GM19043 (cell line): ENCODE data around the gene DHX16.

Source experiments
- ATAC-seq: cut with Tn5 transposase; IDR thresholded peaks from one replicate; pipeline ENCODE4 v1.9.1; 2021; ENCODE audit warnings: low read depth; ENCODE audit not compliant: unreplicated experiment

DHX16 gene

DNA sequence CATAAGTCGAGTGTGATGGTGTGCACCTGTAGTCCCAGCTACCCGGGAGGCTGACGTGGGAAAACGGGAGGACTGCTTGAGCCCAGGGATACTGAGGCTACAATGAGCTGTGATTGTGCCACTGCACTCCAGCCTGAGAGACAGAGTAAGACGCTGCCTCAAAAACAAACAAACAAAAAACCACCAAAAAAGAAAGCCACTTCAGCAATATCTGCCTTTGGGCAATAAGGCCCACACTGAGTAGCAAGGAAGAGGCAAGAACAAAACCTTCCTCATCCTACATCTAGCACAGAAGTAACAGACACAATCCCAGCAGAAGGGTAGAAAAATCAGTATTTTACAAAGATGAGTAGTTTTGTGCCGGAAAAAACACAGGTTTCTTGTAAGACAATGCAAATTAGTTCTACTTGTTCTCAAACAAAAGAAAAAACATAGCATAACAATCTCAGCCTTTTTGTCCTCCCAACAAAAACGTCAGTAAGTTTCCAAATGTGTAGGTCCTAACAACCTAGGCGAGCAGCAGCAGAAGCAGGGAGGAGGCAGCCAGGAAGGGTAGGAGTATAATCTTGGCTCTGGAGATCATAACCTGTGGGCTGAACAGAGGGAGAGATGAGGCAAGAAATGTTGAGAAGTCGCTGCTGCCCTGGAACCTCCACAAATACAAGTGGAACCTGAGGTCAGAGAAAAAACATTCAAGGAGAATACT lies 61.5 kb downstream of the DHX16 start:
- no peak for ATAC-seq

DNA sequence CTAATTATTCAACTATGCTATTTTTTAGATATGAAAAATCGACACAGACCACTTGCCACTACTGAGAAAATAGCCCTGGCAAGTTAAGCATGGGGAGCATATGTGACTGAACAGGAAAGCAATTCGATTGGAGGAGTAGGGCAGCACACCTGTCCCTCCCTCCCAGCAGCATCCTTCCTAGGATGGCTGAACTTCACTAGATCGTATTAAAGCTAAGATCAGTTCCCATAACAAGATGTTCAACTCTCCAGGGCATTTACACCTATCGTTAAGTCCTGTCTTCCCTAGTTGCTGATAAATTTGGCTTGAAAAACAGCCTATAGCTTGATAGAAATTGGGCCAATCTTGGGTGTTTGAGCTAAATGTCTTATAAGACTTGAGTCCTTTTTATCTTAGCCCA lies 62.7 kb downstream of the DHX16 start:
- ATAC-seq = no peak

DNA sequence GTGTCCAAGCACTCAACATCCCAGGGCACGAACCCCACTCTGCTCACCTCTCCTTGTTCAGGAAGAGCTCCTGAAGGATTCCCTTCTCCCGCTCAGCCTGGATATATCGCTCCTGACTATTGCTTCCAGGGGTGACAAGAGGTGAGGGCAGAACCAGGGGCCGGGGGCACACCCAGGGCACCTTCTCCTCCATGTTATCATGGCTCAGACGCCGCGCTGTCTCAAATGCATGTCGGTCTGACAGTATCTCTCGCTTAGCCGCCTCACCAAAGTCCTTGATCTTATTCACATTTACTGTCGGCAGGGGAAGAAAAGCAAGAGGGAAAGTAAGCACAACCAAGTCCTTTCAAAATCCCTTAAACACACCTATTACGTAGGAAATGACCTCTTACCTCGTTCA lies 68.8 kb downstream of the DHX16 start:
- no peak for ATAC-seq
